Thoracic aorta (tissue), 2 donors: Measurements from ENCODE around the gene TBRG4. TPM values are rescaled to one million over a fixed set of nuclear protein-coding genes. Genes with fewer than 3 reads are reported as not detected.

ENCODE experiments used
- ATAC-seq: fragments of 150-250 bp; one replicate; pipeline ENCODE4 v1.8.0; 2017; ENCODE audit warnings: low read depth; ENCODE audit not compliant: insufficient number of reproducible peaks, low FRiP score
- DNase-seq: peaks from one replicate; pipeline ENCODE4 v3.0.0-alpha.2; 2020; ENCODE audit warnings: low spot score
- H3K27ac ChIP-seq, 2 donors: fragments of 200-600 bp; sonication (generic); 1 replicate in 1 of 2; 2 replicates in 1 of 2; pipeline ENCODE4 v1.5.1; 2016; ENCODE audit warnings: mild to moderate bottlenecking in 2 of 2, moderate library complexity in 2 of 2
- H3K27me3 ChIP-seq: fragments of 200-600 bp; sonication (generic); replicated peaks from 2 replicates; pipeline ENCODE4 v1.6.0; 2016; ENCODE audit warnings: mild to moderate bottlenecking; ENCODE audit not compliant: insufficient read depth
- H3K36me3 ChIP-seq: fragments of 200-600 bp; sonication (generic); one replicate; pipeline ENCODE4 v1.5.1; 2016
- H3K4me1 ChIP-seq, 2 donors: fragments of 200-600 bp; sonication (generic); 1 replicate in 1 of 2; 2 replicates in 1 of 2; pipeline versions ENCODE4 v1.5.1 to v1.6.0; 2016; ENCODE audit warnings: low read depth in 2 of 2, mild to moderate bottlenecking in 1 of 2; ENCODE audit not compliant: control insufficient read depth in 1 of 2
- H3K4me3 ChIP-seq: fragments of 200-600 bp; sonication (generic); 2 replicates; pipeline ENCODE4 v1.5.1; 2016; ENCODE audit warnings: mild to moderate bottlenecking
- H3K9me3 ChIP-seq: fragments of 200-600 bp; sonication (generic); 2 replicates; pipeline ENCODE4 v1.5.1; 2016
- CTCF ChIP-seq: fragments of 200-600 bp; sonication (generic); IDR thresholded peaks from one replicate; pipeline ENCODE4 v1.5.1; 2019; ENCODE audit warnings: antibody characterized with exemption
- total RNA-seq, 2 donors: library from RNA; depleted of rRNA; stranded (reverse); fragments of >200 nt; gene quantifications; one replicate each; pipeline versions ENCODE4 v1.1.0 to v1.2.3, GENCODE V29; 2016

The TBRG4 gene
- total RNA-seq, 2 donors from 2014 or later: 47.8 to 67.1 TPM

GRCh38 chr7:45102785-45103712, 8.4 kb downstream of the TBRG4 start:
- H3K36me3 ChIP-seq: peaks cover 82% of the 10 kb centered on the region
- no peak for DNase-seq
- no peak overlapping the region for H3K27ac ChIP-seq

GRCh38 chr7:45101748-45102147, 9.7 kb downstream of the TBRG4 start:
- DNase-seq (no peak), ATAC-seq (no peak)
- H3K4me1 ChIP-seq: no peaks in the 10 kb centered on the region
- no peak overlapping the region for H3K4me3 ChIP-seq
- H3K27me3 ChIP-seq: no peaks in the 10 kb centered on the region
- no peak overlapping the region for H3K27ac ChIP-seq
- TF ChIP-seq CTCF: no peak
- H3K9me3 ChIP-seq: no peaks in the 10 kb centered on the region
- H3K36me3 ChIP-seq: peaks cover 72% of the 10 kb centered on the region

More at GRCh38 chr7:45102785-45103712, 8.4 kb downstream of the TBRG4 start:
- Histone ChIP-seq H3K9me3 (no peaks in the 10 kb centered on the region), H3K4me1 (peaks cover 0 to 3% of the 10 kb centered on the region in 2 donors), H3K27me3 (no peaks in the 10 kb centered on the region), H3K4me3 (no peak overlapping the region)
- no peak for ATAC-seq
- no peak for TF ChIP-seq CTCF

GRCh38 chr7:45100761-45101480, 10.6 kb downstream of the TBRG4 start:
- TF ChIP-seq CTCF: no peak
- Histone ChIP-seq H3K9me3 (no peaks in the 10 kb centered on the region), H3K36me3 (peaks cover 64% of the 10 kb centered on the region), H3K27me3 (no peaks in the 10 kb centered on the region), H3K27ac (no peak overlapping the region), H3K4me1 (no peaks in the 10 kb centered on the region), H3K4me3 (no peak overlapping the region)
- ATAC-seq (no peak), DNase-seq (no peak)

GRCh38 chr7:45099891-45100760, 11.4 kb downstream of the TBRG4 start:
- DNase-seq: no peak
- TF ChIP-seq CTCF: no peak
- peaks cover 56% of the 10 kb centered on the region for H3K36me3 ChIP-seq
- no peaks in the 10 kb centered on the region for H3K4me1 ChIP-seq
- H3K4me3 ChIP-seq: no peak overlapping the region
- no peaks in the 10 kb centered on the region for H3K9me3 ChIP-seq
- no peak overlapping the region for H3K27ac ChIP-seq
- ATAC-seq: no peak
- H3K27me3 ChIP-seq: no peaks in the 10 kb centered on the region
